Activated CD4-positive, alpha-beta T cell treated with anti-CD3 and anti-CD28 coated beads for 36 hours (primary cell): Measurements from ENCODE around the gene EPHA1. TPM values are rescaled to one million over a fixed set of nuclear protein-coding genes. Genes with fewer than 3 reads are reported as not detected.
"Not testable (repeated sequence)": the region's sequence is repeated elsewhere in the genome, so short reads cannot be mapped to it uniquely, and the experiment has no call there.

ENCODE experiments used
- ATAC-seq: fragments of 200-7000 bp; cut with Tn5 transposase; one replicate; pipeline ENCODE4 v1.10.0; 2021; ENCODE audit warnings: mild to moderate bottlenecking, moderate library complexity
- CTCF ChIA-PET: fragments of 350-600 bp; sonication (Branson Sonifier 250); formaldehyde crosslinking; loops from one replicate; lab custom pipeline; 2021; ENCODE audit warnings: antibody characterized with exemption; lab: Charles Lee
- POLR2A ChIA-PET: fragments of 350-600 bp; sonication (Branson Sonifier 250); formaldehyde crosslinking; loops from one replicate; lab custom pipeline; 2021; ENCODE audit warnings: antibody characterized with exemption, inconsistent platforms; lab: Charles Lee
- DNase-seq: peaks from one replicate; pipeline ENCODE4 v3.0.0-alpha.2; 2020
- H3K27ac Mint-ChIP-seq: one replicate; pipeline ENCODE4 v1.8.0; 2021; ENCODE audit warnings: mixed read lengths
- H3K27me3 Mint-ChIP-seq: one replicate; pipeline ENCODE4 v1.8.0; 2021; ENCODE audit warnings: mixed read lengths
- H3K36me3 Mint-ChIP-seq: one replicate; pipeline ENCODE4 v1.8.0; 2021; ENCODE audit warnings: low read depth, mixed read lengths
- H3K4me1 Mint-ChIP-seq: one replicate; pipeline ENCODE4 v1.8.0; 2021; ENCODE audit warnings: mixed read lengths
- H3K4me3 Mint-ChIP-seq: one replicate; pipeline ENCODE4 v1.8.0; 2021; ENCODE audit warnings: mild to moderate bottlenecking, moderate library complexity, mixed read lengths
- H3K9me3 Mint-ChIP-seq: one replicate; pipeline ENCODE4 v1.8.0; 2021; ENCODE audit warnings: low read depth, mixed read lengths
- intact Hi-C, 2 experiments: fragments of 100-400 bp; cut with DNase I in 1 of 2; cut with micrococcal nuclease in 1 of 2; formaldehyde crosslinking; loops; one replicate each; pipeline versions ENCODE4 v1.14.2 to v1.15.1; 2022 to 2024; cut with DNase I, micrococcal nuclease
- total RNA-seq, 2 experiments: library from RNA; stranded (reverse); gene quantifications; one replicate each; pipeline ENCODE4 v1.2.3, GENCODE V29; 2021

EPHA1 gene
- total RNA-seq, 2 experiments from 2014 or later: 2.4 to 2.8 TPM

DNA sequence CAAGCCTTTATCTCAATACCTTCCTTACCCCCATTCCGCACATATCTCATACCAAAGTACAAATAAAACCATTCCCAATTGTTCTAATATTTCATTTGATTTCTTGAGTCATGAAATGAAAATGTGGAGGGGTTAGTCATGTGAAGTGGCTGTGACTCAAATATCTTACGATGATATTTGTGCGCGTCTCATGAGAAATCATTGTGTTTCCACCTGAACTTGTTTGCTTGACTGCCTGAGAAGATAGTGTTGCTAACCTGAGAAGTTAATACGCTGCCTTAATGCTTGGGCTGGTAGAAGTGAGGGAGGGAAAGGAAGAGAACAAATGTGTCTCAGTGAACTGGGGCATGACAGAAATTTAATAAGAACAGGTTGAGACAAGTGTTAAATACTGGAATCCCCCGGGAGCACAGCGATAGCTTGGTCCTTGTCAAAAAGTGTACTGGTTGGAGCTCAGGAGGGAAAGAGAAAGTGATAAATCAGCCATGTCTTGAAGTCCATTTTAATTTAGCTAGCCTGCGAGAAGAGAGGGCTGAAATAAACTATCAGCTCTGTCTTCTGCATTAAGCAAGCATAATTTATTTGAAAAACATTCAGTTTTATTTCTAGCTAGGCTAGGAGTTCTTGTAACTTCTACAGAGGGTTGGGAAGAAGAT is 7.2 kb upstream of the EPHA1 start:
- POLR2A ChIA-PET: no interaction called here
- no peak for DNase-seq
- intact Hi-C loops: loop anchor here (1.0 to 10.0 kb wide), 5 partner anchors 35 to 411 kb away; partner anchors contain the start of gene ZYX (in 1 of the 2)
- H3K4me1 Mint-ChIP-seq: peaks cover 8% of the 10 kb centered on the region
- peaks cover 2% of the 10 kb centered on the region for H3K9me3 Mint-ChIP-seq
- CTCF ChIA-PET: interaction anchor here (0.6 to 3.7 kb wide), 17 partner anchors 9 to 201 kb away, joined by 3 to 54 read pairs (median 4); no protein-coding TSS in a partner anchor
- no peak for ATAC-seq
- peaks cover 6% of the 10 kb centered on the region for H3K36me3 Mint-ChIP-seq
- no peak overlapping the region for H3K4me3 Mint-ChIP-seq
- H3K27me3 Mint-ChIP-seq: no peaks in the 10 kb centered on the region
- H3K27ac Mint-ChIP-seq: no peak overlapping the region

- DNase-seq, ATAC-seq, POLR2A ChIA-PET, H3K36me3 Mint-ChIP-seq, H3K27ac Mint-ChIP-seq, H3K4me3 Mint-ChIP-seq, H3K27me3 Mint-ChIP-seq, H3K9me3 Mint-ChIP-seq: not testable (repeated sequence)
- peaks cover 13% of the 10 kb centered on the region for H3K4me1 Mint-ChIP-seq
- intact Hi-C loops: loop anchor here (5.0 to 10.0 kb wide), 2 partner anchors 108 to 410 kb away; no protein-coding TSS in a partner anchor
- CTCF ChIA-PET: interaction anchor here (0.5 to 3.7 kb wide), 11 partner anchors 10 to 642 kb away, joined by 3 to 54 read pairs (median 3); no protein-coding TSS in a partner anchor
These were observed 6.6 kb upstream of the EPHA1 start for GRCh38 chr7:143415209-143415608.

GRCh38 chr7:143413123-143413522 is 4.5 kb upstream of the EPHA1 start:
- no peak for DNase-seq
- intact Hi-C loops: loop anchor here in 1 of 2 experiments (10.0 kb wide), 1 partner anchor 408 kb away; no protein-coding TSS in a partner anchor
- POLR2A ChIA-PET: no interaction called here
- H3K27ac Mint-ChIP-seq: no peak overlapping the region
- no peak overlapping the region for H3K4me3 Mint-ChIP-seq
- H3K4me1 Mint-ChIP-seq: peaks cover 24% of the 10 kb centered on the region
- H3K9me3 Mint-ChIP-seq: no peaks in the 10 kb centered on the region
- H3K27me3 Mint-ChIP-seq: no peaks in the 10 kb centered on the region
- ATAC-seq: no peak
- no peaks in the 10 kb centered on the region for H3K36me3 Mint-ChIP-seq
- CTCF ChIA-PET: interaction anchor here (0.9 kb wide), 1 partner anchor 173 kb away, joined by 3 read pairs; no protein-coding TSS in a partner anchor

DNA sequence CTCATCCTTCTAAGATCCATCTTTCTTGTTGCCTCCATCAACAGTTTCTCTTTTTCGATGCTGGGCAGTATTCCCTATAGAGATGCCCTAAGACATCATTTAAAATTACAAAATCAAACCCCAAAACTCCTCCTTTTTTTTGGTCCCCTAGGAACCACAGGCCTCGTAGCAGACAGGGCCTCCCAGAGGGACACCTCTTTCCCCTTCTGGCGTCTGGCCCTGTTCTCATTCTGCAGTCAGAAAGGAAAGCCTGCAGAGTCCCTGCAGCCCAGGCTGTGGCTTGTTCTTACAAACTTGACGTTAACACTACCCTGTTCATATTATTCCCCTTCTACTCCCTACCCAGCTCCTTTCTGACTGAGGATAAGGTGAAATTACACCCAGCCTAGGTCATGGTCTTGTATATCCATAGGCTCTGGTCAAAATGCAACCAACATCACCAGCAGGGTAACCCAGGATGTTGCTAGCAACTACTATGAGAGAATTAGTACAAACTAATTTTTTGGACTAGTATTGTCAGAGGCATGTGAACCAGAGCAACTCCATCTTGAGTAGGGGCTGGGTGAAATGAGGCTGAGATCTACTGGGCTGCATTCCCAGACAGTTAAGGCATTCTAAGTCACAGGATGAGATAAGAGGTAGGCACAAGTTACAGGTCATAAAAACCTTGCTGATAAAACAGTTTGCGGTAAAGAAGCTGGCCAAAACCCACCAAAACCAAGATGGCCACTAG is 3.5 kb upstream of the EPHA1 start:
- H3K27ac Mint-ChIP-seq: no peak overlapping the region
- no peaks in the 10 kb centered on the region for H3K36me3 Mint-ChIP-seq
- H3K4me1 Mint-ChIP-seq: peaks cover 34% of the 10 kb centered on the region
- no peaks in the 10 kb centered on the region for H3K27me3 Mint-ChIP-seq
- no peaks in the 10 kb centered on the region for H3K9me3 Mint-ChIP-seq
- no peak for DNase-seq
- intact Hi-C loops: loop anchor here in 1 of 2 experiments (10.0 kb wide), 1 partner anchor 407 kb away; no protein-coding TSS in a partner anchor
- POLR2A ChIA-PET: no interaction called here
- no peak for ATAC-seq
- CTCF ChIA-PET: interaction anchor here (0.7 to 1.2 kb wide), 3 partner anchors 34 to 172 kb away, joined by 3 to 4 read pairs (median 3); no protein-coding TSS in a partner anchor
- H3K4me3 Mint-ChIP-seq: no peak overlapping the region

DNA sequence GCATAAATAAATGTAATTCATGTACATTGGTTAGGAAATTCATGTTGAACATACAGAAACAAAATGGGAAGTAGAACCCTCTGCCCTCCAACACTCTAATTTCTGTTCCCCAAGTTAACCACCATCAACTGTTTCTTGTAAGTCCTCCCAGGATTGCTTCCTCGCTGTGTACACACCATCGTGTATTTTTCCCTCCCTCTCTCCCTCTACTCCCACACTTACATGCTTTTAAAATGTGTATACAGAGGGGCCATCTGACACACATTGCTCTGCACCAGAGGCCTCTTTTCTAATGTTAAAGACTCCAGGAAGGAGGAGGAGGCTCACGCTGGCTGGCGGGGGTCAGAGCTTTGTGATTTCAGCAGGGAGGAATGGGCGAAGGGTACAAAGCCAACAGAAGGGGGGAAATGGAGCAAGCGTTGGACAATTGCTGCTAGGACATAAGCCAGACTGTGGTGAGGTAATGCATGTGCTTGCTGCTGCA is 1.9 kb upstream of the EPHA1 start:
- no peak for ATAC-seq
- Mint-ChIP-seq H3K27me3 (no peaks in the 10 kb centered on the region), H3K9me3 (no peaks in the 10 kb centered on the region), H3K36me3 (no peaks in the 10 kb centered on the region), H3K4me1 (peaks cover 43% of the 10 kb centered on the region), H3K27ac (no peak overlapping the region), H3K4me3 (no peak overlapping the region)
- ChIA-PET POLR2A (no interaction called here), CTCF (interaction anchor here (1.2 kb wide), 1 partner anchor 170 kb away, joined by 3 read pairs; no protein-coding TSS in a partner anchor)
- DNase-seq: no peak
- intact Hi-C loops: loop anchor here in 1 of 2 experiments (10.0 kb wide), 1 partner anchor 406 kb away; no protein-coding TSS in a partner anchor

GRCh38 chr7:143408252-143408685 is 387 bp downstream of the EPHA1 start:
- ATAC-seq (peak; percentile 2), DNase-seq (no peak)
- CTCF ChIA-PET: interaction anchor here (0.8 to 6.1 kb wide), 11 partner anchors 8 to 168 kb away, joined by 3 to 54 read pairs (median 4); no protein-coding TSS in a partner anchor
- intact Hi-C loops: loop anchor here (1.0 to 2.0 kb wide), 4 partner anchors 22 to 167 kb away; partner anchors contain the start of gene ZYX (in 1 of the 2)
- peak overlapping the region; percentile 72 for H3K4me3 Mint-ChIP-seq
- H3K4me1 Mint-ChIP-seq: peaks cover 61% of the 10 kb centered on the region
- H3K27ac Mint-ChIP-seq: peak overlapping the region; percentile 59
- no peaks in the 10 kb centered on the region for H3K9me3 Mint-ChIP-seq
- POLR2A ChIA-PET: interaction anchor here (0.7 to 1.7 kb wide), 2 partner anchors 24 to 193 kb away, joined by 3 to 7 read pairs; no protein-coding TSS in a partner anchor
- H3K36me3 Mint-ChIP-seq: no peaks in the 10 kb centered on the region
- H3K27me3 Mint-ChIP-seq: no peaks in the 10 kb centered on the region

- intact Hi-C loops: loop anchor here (1.0 to 2.0 kb wide), 4 partner anchors 21 to 167 kb away; partner anchors contain the start of gene ZYX (in 1 of the 2)
- peak; percentile 61 for DNase-seq
- Mint-ChIP-seq H3K9me3 (no peaks in the 10 kb centered on the region), H3K4me1 (peaks cover 63% of the 10 kb centered on the region), H3K36me3 (no peaks in the 10 kb centered on the region), H3K27ac (peak overlapping the region; percentile 59), H3K27me3 (no peaks in the 10 kb centered on the region), H3K4me3 (peak overlapping the region; percentile 72)
- ATAC-seq: peak; percentile 69
- ChIA-PET POLR2A (interaction anchor here (0.7 to 1.7 kb wide), 2 partner anchors 24 to 192 kb away, joined by 3 to 7 read pairs; no protein-coding TSS in a partner anchor), CTCF (interaction anchor here (0.6 to 6.1 kb wide), 14 partner anchors 8 to 167 kb away, joined by 3 to 54 read pairs (median 4); partner anchors contain the start of gene CASP2)
These were observed 1.1 kb downstream of the EPHA1 start for GRCh38 chr7:143407287-143408251.

DNA sequence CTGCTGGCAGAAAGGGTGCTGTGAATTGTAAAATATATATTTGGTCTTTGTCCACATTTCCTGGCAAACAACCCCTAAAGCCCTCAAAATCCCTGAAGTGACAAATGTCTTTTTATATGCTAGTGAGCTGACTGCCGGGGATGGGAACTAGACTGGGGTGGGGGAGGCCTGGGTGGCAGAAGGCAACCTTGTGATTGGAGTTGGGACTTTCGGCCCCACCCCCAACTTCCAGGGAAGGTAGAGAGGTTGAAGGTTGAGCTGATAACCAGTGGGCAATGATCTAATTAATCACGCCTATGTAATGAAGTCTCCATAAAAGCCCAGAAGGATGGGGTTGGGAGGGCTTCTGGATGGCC is 2.7 kb downstream of the EPHA1 start:
- ChIA-PET POLR2A (interaction anchor here (0.6 kb wide), 1 partner anchor 22 kb away, joined by 3 read pairs; no protein-coding TSS in a partner anchor), CTCF (interaction anchor here (0.6 to 6.1 kb wide), 11 partner anchors 9 to 165 kb away, joined by 3 to 54 read pairs (median 4); no protein-coding TSS in a partner anchor)
- H3K27me3 Mint-ChIP-seq: no peaks in the 10 kb centered on the region
- no peak for ATAC-seq
- no peaks in the 10 kb centered on the region for H3K36me3 Mint-ChIP-seq
- H3K4me1 Mint-ChIP-seq: peaks cover 63% of the 10 kb centered on the region
- no peak for DNase-seq
- no peak overlapping the region for H3K4me3 Mint-ChIP-seq
- H3K9me3 Mint-ChIP-seq: no peaks in the 10 kb centered on the region
- no peak overlapping the region for H3K27ac Mint-ChIP-seq
- intact Hi-C loops: no loop called here

DNA sequence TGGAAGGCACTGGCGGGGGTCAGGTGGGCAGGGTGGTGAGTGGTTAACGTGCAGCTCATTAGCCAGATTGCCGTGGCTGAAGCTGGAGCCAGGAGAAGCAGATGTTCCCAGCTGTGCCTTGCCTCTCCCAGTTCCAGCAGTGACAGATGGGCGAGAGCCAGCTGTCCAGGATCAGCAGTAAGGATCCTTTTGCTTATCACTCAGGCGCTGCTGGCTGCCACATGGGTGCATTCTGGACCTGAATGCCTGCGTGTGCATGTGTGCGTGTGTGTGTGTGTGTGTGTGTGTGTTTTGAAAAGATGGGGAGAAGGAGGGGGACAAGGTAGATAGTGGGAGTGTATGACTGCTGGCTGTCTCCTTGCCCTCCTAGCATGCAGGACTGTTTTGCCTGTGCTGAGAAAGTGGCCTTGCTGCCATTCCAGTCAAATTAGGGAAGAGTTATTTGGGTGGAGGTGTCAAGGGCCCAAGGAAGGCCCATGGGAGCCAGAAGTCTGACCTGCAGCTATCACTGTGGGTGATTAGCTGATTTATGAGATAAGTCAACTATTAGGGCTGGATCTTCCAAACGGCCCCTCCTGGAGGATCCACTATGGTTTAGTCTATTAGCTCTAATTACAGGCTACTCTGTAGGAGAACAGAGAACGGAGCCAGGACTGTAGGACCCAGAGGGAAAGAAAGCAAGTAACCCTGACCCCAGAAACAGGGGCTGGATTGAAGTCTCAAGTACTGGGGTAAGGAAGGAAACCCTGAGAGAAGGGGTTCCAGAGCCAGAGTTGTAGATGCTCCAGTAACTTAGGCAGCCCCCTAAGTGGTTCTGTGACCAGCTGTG is 3.3 kb downstream of the EPHA1 start:
- DNase-seq: no peak
- Mint-ChIP-seq H3K9me3 (no peaks in the 10 kb centered on the region), H3K27ac (no peak overlapping the region), H3K4me1 (peaks cover 60% of the 10 kb centered on the region), H3K27me3 (no peaks in the 10 kb centered on the region), H3K4me3 (no peak overlapping the region), H3K36me3 (no peaks in the 10 kb centered on the region)
- intact Hi-C loops: no loop called here
- CTCF ChIA-PET: interaction anchor here (0.6 to 6.1 kb wide), 9 partner anchors 8 to 165 kb away, joined by 3 to 54 read pairs (median 4); no protein-coding TSS in a partner anchor
- ATAC-seq: no peak
- POLR2A ChIA-PET: interaction anchor here (0.6 kb wide), 1 partner anchor 22 kb away, joined by 3 read pairs; no protein-coding TSS in a partner anchor
